SK-N-MC (cell line): ENCODE data around the gene RYR2.

Experiments used
- DNase-seq: peaks from one replicate; pipeline ENCODE4 v3.0.0-alpha.2; 2011; ENCODE audit warnings: low read depth, low spot score
- H3K27ac ChIP-seq: fragments of 200-600 bp; sonication (generic); 2 replicates; pipeline ENCODE4 v1.5.1; 2016; ENCODE audit warnings: mixed run types
- H3K36me3 ChIP-seq: fragments of 200-600 bp; sonication (generic); 2 replicates; pipeline ENCODE4 v1.6.1; 2017; ENCODE audit warnings: antibody characterized with exemption, low read length, mixed read lengths; ENCODE audit not compliant: insufficient read depth
- H3K4me3 ChIP-seq: fragments of 200-600 bp; sonication (generic); 2 replicates; pipeline ENCODE4 v1.5.1; 2016
- H3K9ac ChIP-seq: fragments of 200-600 bp; sonication (generic); 2 replicates; pipeline ENCODE4 v1.8.0; 2017; ENCODE audit warnings: mixed run types, mixed read lengths; ENCODE audit not compliant: insufficient read length
- H3K9me3 ChIP-seq: fragments of 200-600 bp; sonication (generic); 2 replicates; pipeline ENCODE4 v1.6.1; 2017; ENCODE audit warnings: low read depth, mild to moderate bottlenecking, antibody characterized with exemption, low read length, moderate library complexity, mixed read lengths
- EZH2 ChIP-seq: fragments of 200-600 bp; sonication (generic); IDR thresholded peaks from one replicate; pipeline ENCODE4 v1.6.1; 2017; ENCODE audit warnings: antibody characterized with exemption
- FOXP2 ChIP-seq: optimal IDR thresholded peaks from 2 replicates; pipeline ENCODE3; 2011; ENCODE audit warnings: mild to moderate bottlenecking, moderate library complexity; ENCODE audit not compliant: insufficient read depth; ENCODE audit errors: extremely low read length, control extremely low read depth
- POLR2AphosphoS5 ChIP-seq: IDR thresholded peaks from 2 replicates; pipeline ENCODE4 v1.6.1; 2012; ENCODE audit warnings: mild to moderate bottlenecking, low read depth, low read length, borderline replicate concordance

RYR2 gene

GRCh38 chr1:237553078-237553477 lies 511.1 kb downstream of the RYR2 start:
- Histone ChIP-seq H3K36me3 (peaks cover 10% of the 10 kb centered on the region; the same call in 1 of the 2 replicates), H3K27ac (no peak overlapping the region), H3K9me3 (no peaks in the 10 kb centered on the region), H3K9ac (no peak overlapping the region), H3K4me3 (no peak overlapping the region)
- no peak for DNase-seq
- TF ChIP-seq FOXP2 (no peak), EZH2 (no peak), POLR2AphosphoS5 (no peak)

DNA sequence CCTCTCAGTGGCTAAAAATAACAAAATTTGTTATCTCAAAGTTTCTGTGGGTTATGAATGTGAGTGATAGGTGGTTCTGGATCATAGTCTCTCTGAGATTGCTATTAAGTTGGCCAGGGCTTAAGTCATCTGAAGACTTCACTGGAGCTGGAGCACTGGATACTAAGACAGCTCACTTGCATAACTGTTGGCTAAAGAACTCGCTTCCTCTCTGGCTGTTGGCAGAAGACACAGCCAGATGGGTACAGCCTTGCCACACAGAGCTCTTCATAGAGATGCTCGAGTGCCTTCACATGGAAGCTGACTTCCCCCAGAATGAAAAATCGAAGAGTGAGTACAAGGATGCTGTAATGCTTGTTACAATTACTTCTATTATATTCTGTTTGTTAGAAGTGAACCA lies 514.9 kb downstream of the RYR2 start:
- no peak overlapping the region for H3K9ac ChIP-seq
- TF ChIP-seq EZH2 (no peak), FOXP2 (no peak)
- H3K4me3 ChIP-seq: no peak overlapping the region
- no peak overlapping the region for H3K27ac ChIP-seq
- no peaks in the 10 kb centered on the region for H3K9me3 ChIP-seq
- no peaks in the 10 kb centered on the region for H3K36me3 ChIP-seq
- no peak for DNase-seq

DNA sequence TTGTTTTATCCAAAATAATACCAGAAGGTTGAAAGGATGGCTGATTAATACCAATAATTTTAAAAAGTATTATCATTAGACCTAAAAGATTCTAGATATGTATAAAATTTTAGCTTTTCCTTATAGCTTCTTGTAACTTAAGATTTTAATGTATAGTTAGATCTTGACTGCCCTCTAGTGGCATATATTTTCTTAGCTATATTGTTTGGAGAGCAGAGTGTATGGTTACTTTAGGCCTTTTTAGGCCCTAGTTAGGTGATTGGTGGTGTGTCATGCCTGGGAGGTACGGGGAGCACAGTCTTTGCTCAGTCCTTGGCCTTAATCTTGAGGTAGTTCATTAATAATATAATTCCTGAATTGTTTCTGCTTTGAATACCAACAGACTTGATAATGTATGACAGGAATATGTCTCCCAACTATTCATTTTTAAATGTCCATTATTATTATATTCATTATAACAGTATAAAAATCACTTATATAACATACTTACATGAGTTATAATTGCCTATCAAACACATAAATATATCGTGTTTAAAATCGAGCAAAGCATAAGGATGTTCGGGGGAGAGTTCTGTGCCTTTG lies 520.3 kb downstream of the RYR2 start:
- Histone ChIP-seq H3K4me3 (no peak overlapping the region), H3K27ac (peak overlapping the region; percentile 64; the same call in 1 of the 2 replicates), H3K9ac (peak overlapping the region; percentile 9), H3K36me3 (no peaks in the 10 kb centered on the region; the same call in 1 of the 2 replicates), H3K9me3 (no peaks in the 10 kb centered on the region)
- TF ChIP-seq EZH2 (no peak), POLR2AphosphoS5 (no peak), FOXP2 (no peak)
- peak; percentile 88 for DNase-seq

- TF ChIP-seq EZH2: no peak
- TF ChIP-seq FOXP2: no peak
- no peak for TF ChIP-seq POLR2AphosphoS5
These were observed 523.3 kb downstream of the RYR2 start for GRCh38 chr1:237565236-237565635.

DNA sequence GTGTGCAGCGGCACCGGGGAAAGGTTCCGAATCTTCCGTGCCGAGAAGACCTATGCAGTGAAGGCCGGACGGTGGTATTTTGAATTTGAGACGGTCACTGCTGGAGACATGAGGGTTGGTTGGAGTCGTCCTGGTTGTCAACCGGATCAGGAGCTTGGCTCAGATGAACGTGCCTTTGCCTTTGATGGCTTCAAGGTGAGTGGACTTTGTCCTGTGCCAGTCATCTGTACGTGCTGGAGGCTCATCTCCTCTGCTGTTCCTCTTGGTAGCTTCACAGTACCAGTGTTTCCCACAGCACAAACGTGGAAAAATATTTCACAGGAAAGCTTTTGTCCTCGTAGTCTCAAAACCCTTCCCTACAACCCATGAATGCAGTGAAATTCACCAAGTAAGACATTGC lies 524.6 kb downstream of the RYR2 start:
- no peak overlapping the region for H3K4me3 ChIP-seq
- no peak overlapping the region for H3K27ac ChIP-seq
- TF ChIP-seq POLR2AphosphoS5 (no peak), EZH2 (no peak), FOXP2 (no peak)
- H3K36me3 ChIP-seq: no peaks in the 10 kb centered on the region; the same call in 1 of the 2 replicates
- H3K9ac ChIP-seq: no peak overlapping the region
- H3K9me3 ChIP-seq: no peaks in the 10 kb centered on the region
- no peak for DNase-seq

More at GRCh38 chr1:237565236-237565635, 523.3 kb downstream of the RYR2 start:
- no peaks in the 10 kb centered on the region for H3K9me3 ChIP-seq
- no peak for DNase-seq
- H3K27ac ChIP-seq: no peak overlapping the region
- no peak overlapping the region for H3K9ac ChIP-seq
- no peaks in the 10 kb centered on the region; the same call in 1 of the 2 replicates for H3K36me3 ChIP-seq
- H3K4me3 ChIP-seq: no peak overlapping the region

DNA sequence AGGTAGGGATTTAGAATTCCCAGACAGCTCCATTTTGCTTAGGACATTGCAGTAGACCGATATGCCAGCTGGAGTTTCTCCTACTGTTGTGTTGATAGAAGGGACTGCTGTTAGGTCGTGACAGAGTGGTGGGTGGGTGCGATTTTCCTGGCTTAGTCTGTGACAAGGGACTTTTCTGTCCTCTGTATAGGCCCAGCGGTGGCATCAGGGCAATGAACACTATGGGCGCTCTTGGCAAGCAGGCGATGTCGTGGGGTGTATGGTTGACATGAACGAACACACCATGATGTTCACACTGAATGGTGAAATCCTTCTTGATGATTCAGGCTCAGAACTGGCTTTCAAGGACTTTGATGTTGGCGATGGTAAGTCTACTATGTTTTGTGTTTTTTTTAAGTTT lies 527.0 kb downstream of the RYR2 start:
- H3K27ac ChIP-seq: no peak overlapping the region
- H3K9ac ChIP-seq: no peak overlapping the region
- TF ChIP-seq POLR2AphosphoS5 (no peak), EZH2 (no peak), FOXP2 (no peak)
- no peak overlapping the region for H3K4me3 ChIP-seq
- no peaks in the 10 kb centered on the region; the same call in 1 of the 2 replicates for H3K36me3 ChIP-seq
- no peaks in the 10 kb centered on the region for H3K9me3 ChIP-seq
- DNase-seq: no peak

- Histone ChIP-seq H3K9me3 (no peaks in the 10 kb centered on the region), H3K4me3 (no peak overlapping the region), H3K27ac (no peak overlapping the region), H3K9ac (no peak overlapping the region), H3K36me3 (peaks cover 10% of the 10 kb centered on the region; the same call in 1 of the 2 replicates)
- TF ChIP-seq POLR2AphosphoS5 (no peak), FOXP2 (no peak), EZH2 (no peak)
- DNase-seq: no peak
These were observed 528.5 kb downstream of the RYR2 start for GRCh38 chr1:237570530-237570929.

DNA sequence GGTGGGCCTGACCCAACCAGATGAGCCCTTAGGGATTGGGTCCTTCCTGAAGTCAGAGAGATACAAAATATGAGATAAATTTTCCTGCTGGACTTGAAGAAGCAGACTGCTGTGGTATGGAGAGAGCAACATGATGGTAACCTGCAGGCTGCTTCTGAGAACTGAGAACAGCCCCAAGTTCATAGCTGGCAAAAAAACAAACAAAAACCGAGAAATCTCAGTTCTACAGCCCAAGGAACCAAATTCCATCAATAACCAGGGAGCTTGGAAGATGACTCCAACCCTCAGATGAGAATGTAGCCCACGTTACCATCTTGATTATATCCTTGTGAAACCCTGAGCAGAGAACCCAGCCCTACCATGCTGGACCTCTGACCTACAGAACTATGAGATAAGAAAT lies 532.6 kb downstream of the RYR2 start:
- no peak overlapping the region for H3K9ac ChIP-seq
- H3K27ac ChIP-seq: no peak overlapping the region
- H3K36me3 ChIP-seq: peaks cover 12% of the 10 kb centered on the region; the same call in 1 of the 2 replicates
- H3K4me3 ChIP-seq: no peak overlapping the region
- no peaks in the 10 kb centered on the region for H3K9me3 ChIP-seq
- DNase-seq: no peak
- no peak for TF ChIP-seq FOXP2
- no peak for TF ChIP-seq POLR2AphosphoS5
- TF ChIP-seq EZH2: no peak

DNA sequence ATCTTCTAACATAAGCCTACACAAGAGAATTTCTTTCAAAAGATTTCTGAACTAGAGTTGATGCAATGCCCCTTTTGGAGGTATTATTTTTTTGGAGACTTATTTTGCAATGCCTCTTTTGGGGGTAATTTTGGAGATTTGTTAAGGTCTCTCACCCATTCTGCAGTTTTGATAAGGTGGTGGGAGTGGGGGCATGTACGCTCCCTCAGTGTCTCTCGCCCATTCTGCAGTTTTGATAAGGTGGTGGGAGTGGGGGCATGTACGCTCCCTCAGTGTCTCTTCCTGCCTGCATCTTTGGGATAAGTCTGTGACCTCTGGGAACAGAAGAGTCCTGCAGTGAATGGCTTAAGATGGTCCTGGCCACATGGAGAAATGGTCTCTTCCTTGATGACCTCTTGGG lies 536.6 kb downstream of the RYR2 start:
- DNase-seq: no peak
- H3K9me3 ChIP-seq: 0 out of 2 replicates have a peak, but pooled peaks cover 3% of the 10 kb centered on the region
- H3K4me3 ChIP-seq: no peak overlapping the region
- no peak overlapping the region for H3K27ac ChIP-seq
- H3K9ac ChIP-seq: no peak overlapping the region
- no peak for TF ChIP-seq FOXP2
- TF ChIP-seq POLR2AphosphoS5: no peak
- TF ChIP-seq EZH2: no peak
- H3K36me3 ChIP-seq: peaks cover 12% of the 10 kb centered on the region; the same call in 1 of the 2 replicates
